Right ventricle myocardium inferior (tissue), 1 donor: ENCODE results near the gene FOCAD. TPM values are rescaled to one million over a fixed set of nuclear protein-coding genes. Genes with fewer than 3 reads are reported as not detected.

Source experiments
- ATAC-seq: fragments of 200-7000 bp; cut with Tn5 transposase; one replicate; pipeline ENCODE4 v1.9.1; 2020; ENCODE audit warnings: mild to moderate bottlenecking, moderate library complexity
- DNase-seq: peaks from one replicate; pipeline ENCODE4 v3.0.0; 2021; ENCODE audit errors: missing footprints
- intact Hi-C: fragments of 100-400 bp; cut with DNase I; formaldehyde crosslinking; loops from one replicate; pipeline ENCODE4 v1.11.0; 2022
- microRNA-seq: library from miRNA; unstranded; fragments of <30 nt; microRNA quantifications from one replicate; pipeline ENCODE4 v1.2.0, GENCODE V29; 2020
- total RNA-seq: library from RNA; stranded (reverse); fragmentation: NEBNext Ultra II Directional; extraction: Animal tissue kit (Norgen Biotek cat#: 25700); gene quantifications from one replicate; pipeline ENCODE4 v1.2.1, GENCODE V29; 2021
- donor health status: DM: no; HTN: yes; CAD: no; lungs with severe emphysema.

Gene FOCAD
- total RNA-seq, 1 donor from 2014 or later, result 29.8 TPM

DNA sequence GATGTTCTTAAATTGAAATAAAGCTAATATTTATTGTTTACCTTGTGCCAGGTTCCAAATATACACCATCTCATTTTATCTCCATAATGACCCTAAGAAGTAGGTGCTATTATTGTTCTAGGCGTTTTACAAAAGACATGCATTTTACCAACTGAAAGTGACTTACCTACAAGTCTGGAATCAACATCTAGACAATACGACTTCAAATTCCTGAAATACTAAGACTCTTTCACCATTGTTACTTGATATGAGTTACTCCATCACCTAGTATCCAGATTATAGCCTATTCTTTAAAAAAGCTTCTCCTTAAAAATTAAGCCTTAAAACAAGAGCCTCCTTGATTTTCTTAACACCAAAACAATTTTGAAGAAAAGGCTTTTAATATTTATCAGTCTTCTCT, 334.1 kb downstream of the FOCAD start:
- intact Hi-C loops, result no loop called here
- ATAC-seq (no peak), DNase-seq (no peak)

DNA sequence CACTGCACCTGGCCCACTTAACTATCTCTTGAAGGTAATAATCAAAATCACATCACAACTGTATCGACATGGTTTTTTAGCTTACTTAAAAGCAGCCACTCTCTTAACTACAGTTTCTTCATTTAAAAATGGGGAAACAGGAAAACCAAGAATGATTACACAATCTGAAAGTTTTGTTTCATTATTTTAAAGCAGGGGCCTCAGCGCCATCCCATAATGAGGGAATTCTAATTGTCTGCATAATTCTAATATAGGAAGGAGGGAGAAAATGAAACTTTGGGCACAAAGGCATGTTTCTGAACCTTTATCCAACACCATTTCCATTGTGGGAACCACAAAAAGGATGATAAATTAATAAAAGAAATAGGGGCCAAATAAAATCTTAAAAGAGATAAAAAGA, 339.8 kb downstream of the FOCAD start:
- ATAC-seq (no peak), DNase-seq (no peak)
- intact Hi-C loops, result no loop called here

DNA sequence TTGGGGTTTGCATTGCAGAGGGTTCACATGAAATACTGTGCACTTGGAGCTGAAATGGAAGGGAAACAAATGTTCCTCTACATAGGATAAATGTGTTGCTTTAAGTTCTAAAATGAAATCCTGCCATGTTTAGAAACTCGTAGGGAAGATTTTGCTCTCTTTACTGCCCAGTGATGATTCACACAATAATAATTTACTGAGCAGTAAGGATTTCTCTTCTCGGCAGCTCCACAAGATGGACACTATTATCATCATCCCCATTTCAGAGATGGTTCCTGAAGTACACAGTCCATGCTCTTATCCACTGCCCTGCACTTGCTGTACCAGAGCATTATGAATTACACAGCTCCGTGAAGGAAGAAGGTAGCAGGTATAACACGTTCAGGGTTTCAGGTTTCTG, 343.2 kb downstream of the FOCAD start:
- DNase-seq (no peak), ATAC-seq (no peak)
- intact Hi-C loops, result no loop called here

DNA sequence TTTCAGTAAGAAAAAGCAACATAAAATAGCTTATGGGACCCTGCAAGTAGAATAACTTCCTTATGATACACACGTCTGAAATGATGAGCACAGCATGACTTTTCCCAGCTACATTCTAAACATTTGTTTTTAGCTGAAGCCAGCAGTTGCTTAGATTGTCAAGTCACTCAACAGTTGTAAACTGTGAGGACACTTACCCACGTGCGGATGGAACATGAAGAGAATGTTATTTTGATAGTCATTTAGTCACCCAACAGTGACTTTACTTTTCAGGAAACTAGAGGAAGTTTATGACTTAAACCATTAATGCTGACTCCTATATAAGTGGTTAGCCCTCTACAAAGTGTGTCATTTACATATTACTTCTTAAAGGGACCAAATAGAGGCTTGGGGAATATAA, 344.4 kb downstream of the FOCAD start:
- DNase-seq (no peak), ATAC-seq (no peak)
- intact Hi-C loops, result no loop called here

DNA sequence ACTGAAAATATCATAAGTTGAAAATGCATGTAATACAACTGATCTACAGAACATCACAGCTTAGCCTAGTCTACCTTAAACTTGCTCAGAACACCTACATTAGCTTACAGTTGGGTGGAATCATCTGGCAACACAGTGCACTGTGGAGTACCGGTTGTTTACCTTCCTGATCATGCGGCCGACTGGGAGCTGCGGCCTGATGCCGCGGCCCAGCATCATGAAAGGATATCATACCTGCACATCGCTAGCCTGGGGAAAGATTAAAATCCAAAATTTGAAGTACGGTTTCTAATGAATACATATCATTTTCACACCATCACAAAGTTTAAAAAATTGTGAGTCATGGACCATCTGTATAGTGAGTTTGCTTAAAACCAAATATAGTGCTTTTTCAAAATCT, 345.6 kb downstream of the FOCAD start:
- intact Hi-C loops, result no loop called here
- DNase-seq (no peak), ATAC-seq (no peak)

DNA sequence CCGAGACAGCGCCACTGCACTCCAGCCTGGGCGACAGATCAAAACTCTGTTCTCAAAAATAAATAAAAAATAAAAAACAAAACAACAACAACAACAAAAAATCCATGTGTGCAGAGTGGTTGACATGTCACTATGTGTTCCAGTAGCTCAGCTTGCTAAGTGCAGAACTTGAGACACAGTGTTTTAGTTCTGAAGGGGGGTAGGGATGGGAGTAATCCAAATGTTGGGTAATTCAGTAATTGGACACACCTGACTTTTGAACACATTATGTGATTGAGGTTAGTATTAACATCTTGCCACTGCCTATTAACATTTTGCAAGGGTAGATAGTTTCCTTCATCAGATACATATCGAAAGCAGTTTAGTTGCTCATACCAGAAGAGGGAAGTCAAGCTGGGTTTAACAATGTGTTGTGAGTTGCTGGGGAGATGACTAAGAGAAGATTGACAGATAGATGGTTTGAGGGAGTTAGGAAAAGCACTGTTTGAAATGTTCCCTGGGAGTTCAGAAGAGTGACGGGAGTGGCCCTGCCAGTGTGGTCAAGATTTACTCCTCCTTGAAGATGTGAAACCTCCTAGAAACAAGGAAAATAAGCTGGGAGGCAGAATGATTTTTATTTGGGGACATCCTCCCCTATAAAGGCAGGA, 346.5 kb downstream of the FOCAD start:
- DNase-seq (no peak), ATAC-seq (peak; percentile 37)
- intact Hi-C loops, result no loop called here

DNA sequence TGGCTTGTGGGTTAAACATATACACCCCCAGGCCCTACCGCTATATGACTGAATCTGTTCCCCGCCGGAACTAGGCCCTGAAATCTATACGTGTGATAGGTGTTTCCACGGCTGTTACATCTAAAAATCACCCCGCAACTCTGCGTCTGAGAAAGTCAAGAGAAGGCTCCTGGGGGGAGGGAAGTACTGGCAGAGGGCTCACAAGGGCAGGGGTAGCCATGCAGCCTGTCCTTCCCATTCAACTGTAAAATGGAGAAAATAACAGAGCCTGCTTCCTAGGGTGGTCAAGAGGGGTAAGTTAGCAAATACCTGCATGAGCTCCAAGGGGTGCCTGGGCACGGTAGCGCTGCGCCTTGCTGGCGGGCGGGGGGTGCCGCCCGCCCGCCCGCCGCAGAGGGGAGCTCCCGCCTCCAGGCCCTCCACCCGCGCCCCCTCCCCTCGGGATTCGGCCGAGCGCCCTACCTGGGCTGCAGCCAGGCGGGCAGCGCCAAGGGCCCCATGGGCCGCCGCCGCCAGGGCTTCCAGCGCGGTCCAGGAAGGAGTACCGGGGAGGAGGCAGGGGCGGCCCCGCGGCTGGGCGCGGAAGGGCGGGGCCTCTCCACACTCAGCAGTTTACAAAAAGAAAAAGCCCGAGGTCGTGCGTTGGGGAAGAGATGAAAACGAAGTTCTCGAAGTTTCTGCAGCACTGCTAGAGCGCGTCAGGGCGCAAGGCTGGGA, 347.2 kb downstream of the FOCAD start, which contains the start of gene HACD4:
Gene HACD4, minus strand, starts transcription at position 550 of the 717 bp plus-strand sequence. Its CDS starts 50 bp downstream, at position 500.
- ATAC-seq (peak; percentile 92), DNase-seq (peak; percentile 84)
- intact Hi-C loops, result no loop called here

DNA sequence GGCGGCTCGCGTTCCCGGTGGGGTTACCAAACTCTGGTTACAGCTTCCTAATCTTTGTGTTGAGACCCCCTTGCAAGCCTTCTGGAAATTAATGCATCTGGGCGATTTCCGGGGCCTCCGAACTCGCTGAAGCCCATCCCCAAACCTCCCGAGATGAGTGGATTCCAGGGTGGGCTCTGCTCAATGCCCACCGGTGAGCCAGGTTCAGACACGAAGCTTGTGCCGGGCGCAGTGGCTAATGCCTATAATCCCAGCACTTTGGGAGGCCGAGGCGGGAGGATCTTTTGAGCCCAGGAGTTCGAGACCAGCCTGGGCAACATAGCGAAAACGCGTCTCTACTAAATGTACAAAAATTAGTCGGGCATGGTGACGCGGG, 347.7 kb downstream of the FOCAD start:
- intact Hi-C loops, result no loop called here
- ATAC-seq, result no peak
- peak; percentile 53 for DNase-seq

DNA sequence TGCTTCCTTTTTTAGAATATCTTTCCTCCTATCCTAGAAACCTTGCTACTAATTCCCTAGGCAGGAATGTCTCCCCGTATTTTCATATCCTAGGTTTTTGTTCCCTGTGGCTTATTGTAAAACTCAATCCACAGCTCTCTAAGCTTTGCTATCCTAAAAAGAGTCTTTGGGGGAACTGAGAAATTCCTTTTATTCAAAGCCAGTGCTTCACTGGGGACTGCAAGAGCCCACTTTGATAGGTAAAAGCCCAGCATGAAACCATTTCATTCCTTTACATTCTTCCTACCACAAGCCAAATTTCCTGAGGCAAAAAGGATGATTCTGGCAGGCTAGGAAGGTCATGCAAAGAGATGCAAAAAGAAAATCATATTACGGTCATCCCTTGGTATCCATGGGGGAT, 353.2 kb downstream of the FOCAD start:
- DNase-seq (no peak), ATAC-seq (no peak)
- intact Hi-C loops, result no loop called here

DNA sequence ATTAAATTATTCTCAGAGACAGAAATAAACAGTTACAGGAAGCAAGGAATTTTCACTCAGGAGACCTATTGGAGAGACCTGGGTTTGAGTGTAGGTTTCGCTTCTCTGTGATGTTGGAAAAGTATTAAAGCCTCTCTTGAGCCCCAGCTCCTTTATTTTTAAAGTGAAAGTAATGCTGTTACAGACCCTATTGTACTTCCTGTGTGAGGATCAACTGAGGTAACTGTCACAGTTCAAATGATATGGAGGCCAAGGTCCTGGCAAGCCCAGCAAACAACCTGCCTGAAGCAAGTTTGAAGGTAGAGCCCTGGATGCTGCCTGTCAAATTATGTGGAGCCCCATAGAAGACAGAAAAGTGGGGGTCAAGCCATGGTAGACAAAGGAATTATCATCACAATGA, 355.2 kb downstream of the FOCAD start:
- DNase-seq (no peak), ATAC-seq (no peak)
- intact Hi-C loops, result no loop called here

DNA sequence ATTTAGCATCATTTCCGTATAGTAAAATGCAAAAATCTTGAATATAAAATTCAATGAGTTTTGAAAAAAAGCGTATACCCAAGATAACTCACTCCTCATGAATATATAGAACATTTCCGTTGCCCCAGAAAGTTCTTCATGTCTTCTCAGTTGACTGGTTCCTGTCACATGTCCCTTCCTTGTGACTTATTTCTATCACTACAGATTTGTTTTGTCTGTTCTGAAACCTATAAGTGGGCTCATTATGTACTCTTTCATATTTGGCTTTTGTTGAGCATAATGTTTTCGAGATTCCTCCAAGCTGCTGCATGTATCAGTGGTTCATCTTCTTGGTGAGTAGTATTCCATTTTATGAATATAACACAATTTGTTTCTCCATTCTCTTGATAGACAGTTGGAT, 358.4 kb downstream of the FOCAD start:
- ATAC-seq, result no peak
- intact Hi-C loops, result no loop called here

DNA sequence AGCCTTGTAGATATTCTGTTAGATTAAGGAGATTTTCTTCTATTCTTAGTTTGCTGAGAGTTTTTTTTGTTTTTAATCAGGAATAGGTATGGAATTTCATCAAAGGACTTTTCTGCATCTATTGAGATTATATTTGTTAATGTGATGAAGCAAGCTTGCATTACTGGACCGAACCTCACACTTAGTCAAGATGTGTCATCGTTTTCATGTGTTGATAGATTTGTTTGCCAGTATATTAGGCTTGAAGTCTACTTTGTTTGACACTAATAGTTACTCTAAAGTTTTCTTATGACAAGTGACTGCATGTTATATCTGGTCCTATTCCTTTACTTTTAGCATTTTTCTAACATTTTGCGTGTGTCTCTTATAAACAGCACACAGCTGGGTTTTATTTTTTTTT, 359.8 kb downstream of the FOCAD start:
- no peak for ATAC-seq

More for the DNA sequence above, 358.4 kb downstream of the FOCAD start:
- DNase-seq, result no peak

More for the DNA sequence above, 359.8 kb downstream of the FOCAD start:
- no peak for DNase-seq
- intact Hi-C loops, result no loop called here

Small RNA genes within 50 kb of the gene (microRNA-seq; reads per million reads assigned to microRNA genes)
- 102 reads per million, percentile 52 among the genes with 10 or more reads in this experiment for gene MIR491

Other genes with a start within 250 kb of the FOCAD start
- 14.6 TPM for gene MLLT3, start 61.8 kb upstream of the FOCAD start, total RNA-seq